ENCODE data around the gene IL2. TPM values are rescaled to one million over a fixed set of nuclear protein-coding genes. Genes with fewer than 3 reads are reported as not detected.

The IL2 gene
- total RNA-seq, 1 donor from 2014 or later = 3.4 TPM

Other genes starting within 250 kb of the IL2 start
- not detected for gene ADAD1, start 77.7 kb downstream of the IL2 start, total RNA-seq
- not detected for gene IL21, start 164.3 kb upstream of the IL2 start, total RNA-seq